ENCODE measurements around the gene TGFBR3. TPM values are rescaled to one million over a fixed set of nuclear protein-coding genes. Genes with fewer than 3 reads are reported as not detected.

TGFBR3 gene
- total and polyA plus RNA-seq, 2 of the 8 experiments (the other 6 are each of a cell fraction or from before 2014, with no cell fraction given) = 2.0 to 6.1 TPM

DNA sequence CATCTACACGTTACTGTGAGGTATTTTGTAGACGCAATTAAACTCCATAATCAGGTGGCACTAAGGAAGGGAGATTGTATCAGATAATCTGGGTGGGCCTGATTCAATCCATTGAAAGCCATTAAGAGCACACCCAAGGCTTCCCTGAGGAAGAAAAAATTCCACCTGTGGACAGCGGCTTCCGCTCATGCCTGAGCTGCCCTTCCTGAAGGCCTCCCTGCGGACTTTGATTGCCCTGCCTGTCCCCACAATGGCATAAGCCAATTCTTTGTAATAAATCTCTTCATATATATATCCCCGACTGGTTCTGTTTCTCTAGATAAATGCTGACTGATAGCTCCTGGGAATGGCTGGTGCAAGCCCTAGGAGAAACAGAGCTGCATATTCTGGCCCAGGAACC is 138.3 kb downstream of the TGFBR3 start:
- H3K4me1 ChIP-seq (replicated peaks in 1 of 4; ENCODE audit: control insufficient read depth in 3 of 4, insufficient read depth in 4 of 4, low read length in 3 of 4) = peaks cover 0 to 5% (median 2%) of the 10 kb centered on the region in 4 experiments; a peak in 1 of 7 replicates
- H3K23ac ChIP-seq (ENCODE audit: insufficient read length) = no peak overlapping the region
- H3K4ac ChIP-seq (replicated peaks; ENCODE audit: insufficient read length, low read depth, low read length) = no peak overlapping the region
- no peak for TF ChIP-seq MAFK (IDR thresholded peaks at IDR 0.05; ENCODE audit: low read depth, low read length)
- no peak for TF ChIP-seq RNF2 (IDR thresholded peaks at IDR 0.05; ENCODE audit: borderline replicate concordance, low read depth, low read length, missing control alignments, poor library complexity, severe bottlenecking)
- no peak for TF ChIP-seq SIRT6 (IDR thresholded peaks at IDR 0.05; ENCODE audit: low read length)
- no peak for TF ChIP-seq SIN3A (conservative IDR thresholded peaks at IDR 0.05 in 1 of 2, IDR thresholded peaks at IDR 0.05 in 1 of 2; ENCODE audit: low read depth in 1 of 2, low read length in 2 of 2)
- TF ChIP-seq, protein P1, sequence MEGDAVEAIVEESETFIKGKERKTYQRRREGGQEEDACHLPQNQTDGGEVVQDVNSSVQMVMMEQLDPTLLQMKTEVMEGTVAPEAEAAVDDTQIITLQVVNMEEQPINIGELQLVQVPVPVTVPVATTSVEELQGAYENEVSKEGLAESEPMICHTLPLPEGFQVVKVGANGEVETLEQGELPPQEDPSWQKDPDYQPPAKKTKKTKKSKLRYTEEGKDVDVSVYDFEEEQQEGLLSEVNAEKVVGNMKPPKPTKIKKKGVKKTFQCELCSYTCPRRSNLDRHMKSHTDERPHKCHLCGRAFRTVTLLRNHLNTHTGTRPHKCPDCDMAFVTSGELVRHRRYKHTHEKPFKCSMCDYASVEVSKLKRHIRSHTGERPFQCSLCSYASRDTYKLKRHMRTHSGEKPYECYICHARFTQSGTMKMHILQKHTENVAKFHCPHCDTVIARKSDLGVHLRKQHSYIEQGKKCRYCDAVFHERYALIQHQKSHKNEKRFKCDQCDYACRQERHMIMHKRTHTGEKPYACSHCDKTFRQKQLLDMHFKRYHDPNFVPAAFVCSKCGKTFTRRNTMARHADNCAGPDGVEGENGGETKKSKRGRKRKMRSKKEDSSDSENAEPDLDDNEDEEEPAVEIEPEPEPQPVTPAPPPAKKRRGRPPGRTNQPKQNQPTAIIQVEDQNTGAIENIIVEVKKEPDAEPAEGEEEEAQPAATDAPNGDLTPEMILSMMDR (IDR thresholded peaks at IDR 0.05; ENCODE audit: control extremely low read depth in 1 of 3, insufficient read depth in 1 of 3, low read depth in 1 of 3, low read length in 3 of 3) = no peak
- no peak for TF ChIP-seq CREB1 (IDR thresholded peaks at IDR 0.05)
- no peak for TF ChIP-seq RXRA (IDR thresholded peaks at IDR 0.05; ENCODE audit: insufficient read depth, low read depth, low read length)
- no peak overlapping the region for H3K4me2 ChIP-seq (ENCODE audit: insufficient read depth in 1 of 2, low read depth in 2 of 2, low read length in 2 of 2)
- H3K36me3 ChIP-seq (ENCODE audit: control insufficient read depth in 2 of 4, insufficient read depth in 4 of 4, low read length in 3 of 4) = no peaks in the 10 kb centered on the region; a peak in 1 of 8 replicates
- no peaks in the 10 kb centered on the region for H3K79me1 ChIP-seq (ENCODE audit: low read depth, low read length)
- H3K23me2 ChIP-seq (ENCODE audit: low read depth, low read length) = no peaks in the 10 kb centered on the region
- no peak overlapping the region for H2BK120ac ChIP-seq (replicated peaks; ENCODE audit: low read depth, low read length)
- no peak overlapping the region for H4K91ac ChIP-seq (replicated peaks; ENCODE audit: insufficient read length, low read length)
- H3K9ac ChIP-seq (replicated peaks in 1 of 4; ENCODE audit: extremely low read depth in 1 of 4, low read depth in 3 of 4, low read length in 3 of 4) = no peak overlapping the region
- H2BK15ac ChIP-seq (ENCODE audit: low read length) = no peak overlapping the region
- no peak overlapping the region for H3K27ac ChIP-seq (ENCODE audit: low read depth, low read length)
- H3K9me3 ChIP-seq (ENCODE audit: insufficient read depth in 2 of 2, low read depth in 1 of 2, low read length in 1 of 2) = peaks cover 8 to 10% of the 10 kb centered on the region in 2 experiments; a peak in 2 of 4 replicates
- no peak overlapping the region for H2BK12ac ChIP-seq (ENCODE audit: low read depth, low read length)
- ChIA-PET POLR2A (ENCODE audit: partially characterized antibody) (no interaction called here), CTCF (ENCODE audit: partially characterized antibody) (interaction anchor here (0.6 to 1.5 kb wide), 6 partner anchors 11 to 1272 kb away, joined by 3 to 6 read pairs (median 3); no protein-coding TSS in a partner anchor)
- no peaks in the 10 kb centered on the region for H3K79me2 ChIP-seq (ENCODE audit: control insufficient read depth in 1 of 2, insufficient read depth in 2 of 2, low read length in 2 of 2)
- H2AFZ ChIP-seq (ENCODE audit: low read length) = no peak overlapping the region
- H3K56ac ChIP-seq (replicated peaks; ENCODE audit: insufficient read length, low read depth, low read length) = no peak overlapping the region
- H4K20me1 ChIP-seq (replicated peaks in 1 of 2; ENCODE audit: control insufficient read depth in 1 of 2, insufficient read depth in 2 of 2, low read length in 2 of 2) = no peaks in the 10 kb centered on the region
- H3K4me3 ChIP-seq (ENCODE audit: extremely low read depth in 1 of 4, insufficient read depth in 2 of 4, low read depth in 3 of 4, low read length in 4 of 4) = no peak overlapping the region
- FAIRE-seq (no peak), DNase-seq (ENCODE audit: low read depth in 1 of 2, low spot score in 2 of 2) (no peak)
- H2AK5ac ChIP-seq (ENCODE audit: low read depth, low read length) = no peak overlapping the region
- H4K5ac ChIP-seq (ENCODE audit: insufficient read length, low read depth, low read length) = no peak overlapping the region
- no peaks in the 10 kb centered on the region for H3K27me3 ChIP-seq (replicated peaks in 1 of 4; ENCODE audit: control insufficient read depth in 3 of 4, extremely low read depth in 1 of 4, insufficient read depth in 3 of 4, low read length in 3 of 4)
- no peak overlapping the region for H2BK5ac ChIP-seq (ENCODE audit: low read depth, low read length)
- WGBS, 2 experiments (ENCODE audit: extremely low coverage in 1 of 2, insufficient coverage in 1 of 2, insufficient read length in 1 of 2, insufficient replicate concordance in 2 of 2, low coverage in 1 of 2, low lambda C conversion rate in 2 of 2, missing lambda C conversion rate in 1 of 2) = 81% methylated on average over 6 of the region's 6 CpGs; no CpG with 5 or more reads in 1 of the 2 experiments
- no peak overlapping the region for H3K18ac ChIP-seq (ENCODE audit: extremely low read depth, low read length)
- no peak overlapping the region for H2BK20ac ChIP-seq (ENCODE audit: low read length)
- H4K8ac ChIP-seq (ENCODE audit: extremely low read depth, insufficient read depth, low read length) = no peak overlapping the region
- H3K14ac ChIP-seq (ENCODE audit: insufficient read length) = no peak overlapping the region

Measured in H1 (cell line).